ENCODE measurements around the gene MYO5C. TPM values are rescaled to one million over a fixed set of nuclear protein-coding genes. Genes with fewer than 3 reads are reported as not detected.

MYO5C gene
- total and polyA plus RNA-seq, 2 donors from 2014 or later: 4.6 to 41.6 TPM

GRCh38 chr15:52340093-52340492 is 44.5 kb upstream of the MYO5C start:
- Histone ChIP-seq H3K4me3 (ENCODE audit: low read length in 3 of 3) (no peak overlapping the region), H3K9me3 (ENCODE audit: control insufficient read depth in 2 of 3, insufficient read depth in 1 of 3, low read length in 3 of 3) (no peaks in the 10 kb centered on the region), H3K27ac (ENCODE audit: low read depth in 2 of 2, low read length in 2 of 2) (no peak overlapping the region), H3K27me3 (ENCODE audit: control insufficient read depth, insufficient read depth, low read length) (no peaks in the 10 kb centered on the region), H3K36me3 (ENCODE audit: control insufficient read depth in 2 of 3, insufficient read depth in 3 of 3, low read length in 3 of 3) (peaks cover 0 to 2% (median 0%) of the 10 kb centered on the region in 3 donors), H3K9ac (ENCODE audit: low read length in 3 of 3) (no peak overlapping the region), H3K4me1 (ENCODE audit: control insufficient read depth in 2 of 3, insufficient read depth in 2 of 3, low read depth in 1 of 3, low read length in 3 of 3) (no peaks in the 10 kb centered on the region)
- DNase-seq (no peak), FAIRE-seq (no peak)
- intact Hi-C loops (cut with DNase I): no loop called here
- TF ChIP-seq, protein P1, sequence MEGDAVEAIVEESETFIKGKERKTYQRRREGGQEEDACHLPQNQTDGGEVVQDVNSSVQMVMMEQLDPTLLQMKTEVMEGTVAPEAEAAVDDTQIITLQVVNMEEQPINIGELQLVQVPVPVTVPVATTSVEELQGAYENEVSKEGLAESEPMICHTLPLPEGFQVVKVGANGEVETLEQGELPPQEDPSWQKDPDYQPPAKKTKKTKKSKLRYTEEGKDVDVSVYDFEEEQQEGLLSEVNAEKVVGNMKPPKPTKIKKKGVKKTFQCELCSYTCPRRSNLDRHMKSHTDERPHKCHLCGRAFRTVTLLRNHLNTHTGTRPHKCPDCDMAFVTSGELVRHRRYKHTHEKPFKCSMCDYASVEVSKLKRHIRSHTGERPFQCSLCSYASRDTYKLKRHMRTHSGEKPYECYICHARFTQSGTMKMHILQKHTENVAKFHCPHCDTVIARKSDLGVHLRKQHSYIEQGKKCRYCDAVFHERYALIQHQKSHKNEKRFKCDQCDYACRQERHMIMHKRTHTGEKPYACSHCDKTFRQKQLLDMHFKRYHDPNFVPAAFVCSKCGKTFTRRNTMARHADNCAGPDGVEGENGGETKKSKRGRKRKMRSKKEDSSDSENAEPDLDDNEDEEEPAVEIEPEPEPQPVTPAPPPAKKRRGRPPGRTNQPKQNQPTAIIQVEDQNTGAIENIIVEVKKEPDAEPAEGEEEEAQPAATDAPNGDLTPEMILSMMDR (IDR thresholded peaks at IDR 0.05; ENCODE audit: borderline replicate concordance, extremely low read depth, insufficient read depth): no peak

GRCh38 chr15:52338891-52339290 is 43.3 kb upstream of the MYO5C start:
- intact Hi-C loops (cut with DNase I): no loop called here
- FAIRE-seq (no peak), DNase-seq (no peak)
- TF ChIP-seq, protein P1 (IDR thresholded peaks at IDR 0.05; ENCODE audit: borderline replicate concordance, extremely low read depth, insufficient read depth): no peak
- Histone ChIP-seq H3K9ac (ENCODE audit: low read length in 3 of 3) (no peak overlapping the region), H3K36me3 (ENCODE audit: control insufficient read depth in 2 of 3, insufficient read depth in 3 of 3, low read length in 3 of 3) (peaks cover 0 to 5% (median 0%) of the 10 kb centered on the region in 3 donors), H3K27ac (ENCODE audit: low read depth in 2 of 2, low read length in 2 of 2) (no peak overlapping the region), H3K4me1 (ENCODE audit: control insufficient read depth in 2 of 3, insufficient read depth in 2 of 3, low read depth in 1 of 3, low read length in 3 of 3) (no peaks in the 10 kb centered on the region), H3K9me3 (ENCODE audit: control insufficient read depth in 2 of 3, insufficient read depth in 1 of 3, low read length in 3 of 3) (no peaks in the 10 kb centered on the region), H3K27me3 (ENCODE audit: control insufficient read depth, insufficient read depth, low read length) (no peaks in the 10 kb centered on the region), H3K4me3 (ENCODE audit: low read length in 3 of 3) (no peak overlapping the region)

GRCh38 chr15:52338058-52338457 is 42.5 kb upstream of the MYO5C start:
- Histone ChIP-seq H3K4me3 (ENCODE audit: low read length in 3 of 3) (no peak overlapping the region), H3K36me3 (ENCODE audit: control insufficient read depth in 2 of 3, insufficient read depth in 3 of 3, low read length in 3 of 3) (peaks cover 0 to 5% (median 0%) of the 10 kb centered on the region in 3 donors), H3K27ac (ENCODE audit: low read depth in 2 of 2, low read length in 2 of 2) (no peak overlapping the region), H3K27me3 (ENCODE audit: control insufficient read depth, insufficient read depth, low read length) (no peaks in the 10 kb centered on the region), H3K9ac (ENCODE audit: low read length in 3 of 3) (no peak overlapping the region), H3K4me1 (ENCODE audit: control insufficient read depth in 2 of 3, insufficient read depth in 2 of 3, low read depth in 1 of 3, low read length in 3 of 3) (no peaks in the 10 kb centered on the region), H3K9me3 (ENCODE audit: control insufficient read depth in 2 of 3, insufficient read depth in 1 of 3, low read length in 3 of 3) (no peaks in the 10 kb centered on the region)
- FAIRE-seq (no peak), DNase-seq (no peak)
- intact Hi-C loops (cut with DNase I): no loop called here
- TF ChIP-seq, protein P1 (IDR thresholded peaks at IDR 0.05; ENCODE audit: borderline replicate concordance, extremely low read depth, insufficient read depth): no peak
